ENCODE data around the gene F2RL3.

Gene F2RL3

GRCh38 chr19:16888629-16889365, at the start of gene F2RL3:
Gene F2RL3, plus strand, starts transcription at chr19:16888999. Its CDS starts 191 bp downstream, at chr19:16889190.
- TF ChIP-seq CTCF (IDR thresholded peaks at IDR 0.05; ENCODE audit: control insufficient read depth, insufficient read depth, low read depth, low read length, missing control alignments): no peak
- H3K4me3 ChIP-seq (ENCODE audit: control insufficient read depth, low read depth, low read length): no peak within 1 kb of the TSS
- DNase-seq (ENCODE audit: low read depth): no peak

GRCh38 chr19:16841391-16841926, 47.3 kb upstream of the F2RL3 start:
- H3K4me3 ChIP-seq (ENCODE audit: control insufficient read depth, low read depth, low read length): no peak overlapping the region
- no peak for TF ChIP-seq CTCF (IDR thresholded peaks at IDR 0.05; ENCODE audit: control insufficient read depth, insufficient read depth, low read depth, low read length, missing control alignments)
- DNase-seq (ENCODE audit: low read depth): no peak

GRCh38 chr19:16846901-16847300, 41.9 kb upstream of the F2RL3 start:
- no peak for TF ChIP-seq CTCF (IDR thresholded peaks at IDR 0.05; ENCODE audit: control insufficient read depth, insufficient read depth, low read depth, low read length, missing control alignments)
- no peak for DNase-seq (ENCODE audit: low read depth)
- no peak overlapping the region for H3K4me3 ChIP-seq (ENCODE audit: control insufficient read depth, low read depth, low read length)

- DNase-seq (ENCODE audit: low read depth): no peak
- no peak for TF ChIP-seq CTCF (IDR thresholded peaks at IDR 0.05; ENCODE audit: control insufficient read depth, insufficient read depth, low read depth, low read length, missing control alignments)
- no peak overlapping the region for H3K4me3 ChIP-seq (ENCODE audit: control insufficient read depth, low read depth, low read length)
These were observed 41.4 kb upstream of the F2RL3 start for GRCh38 chr19:16847430-16847829.

- no peak for DNase-seq (ENCODE audit: low read depth)
- TF ChIP-seq CTCF (IDR thresholded peaks at IDR 0.05; ENCODE audit: control insufficient read depth, insufficient read depth, low read depth, low read length, missing control alignments): no peak
- no peak overlapping the region for H3K4me3 ChIP-seq (ENCODE audit: control insufficient read depth, low read depth, low read length)
These were observed 39.6 kb upstream of the F2RL3 start for GRCh38 chr19:16849168-16849567.

- no peak for TF ChIP-seq CTCF (IDR thresholded peaks at IDR 0.05; ENCODE audit: control insufficient read depth, insufficient read depth, low read depth, low read length, missing control alignments)
- no peak overlapping the region for H3K4me3 ChIP-seq (ENCODE audit: control insufficient read depth, low read depth, low read length)
- no peak for DNase-seq (ENCODE audit: low read depth)
These were observed 38.7 kb upstream of the F2RL3 start for GRCh38 chr19:16850133-16850532.

Data from AG09309 (cell line).